Natural killer cell (primary cell): Measurements from ENCODE around the gene PIM2. TPM values are rescaled to one million over a fixed set of nuclear protein-coding genes. Genes with fewer than 3 reads are reported as not detected.

ENCODE experiments used
- ATAC-seq, 3 donors: fragments of 150-1000 bp in 2 of 3; fragments of 200-7000 bp in 1 of 3; cut with Tn5 transposase; 1 replicate in 1 of 3; 2 replicates in 2 of 3; pipeline ENCODE4 v1.10.0; 2021; ENCODE audit warnings: mild to moderate bottlenecking in 2 of 3, moderate library complexity in 2 of 3
- DNase-seq, 2 donors: peaks; one replicate each; pipeline versions ENCODE4 v3.0.0 to v3.0.0-alpha.2; 2013 to 2021; ENCODE audit warnings: mixed read lengths in 1 of 2
- H3K27ac ChIP-seq: one replicate; pipeline ENCODE4 v1.5.1; 2013; ENCODE audit warnings: mild to moderate bottlenecking, low read length
- H3K27me3 ChIP-seq: one replicate; pipeline ENCODE4 v1.6.1; 2013; ENCODE audit warnings: low read length; ENCODE audit not compliant: control insufficient read depth, insufficient read depth
- H3K36me3 ChIP-seq: one replicate; pipeline ENCODE4 v1.6.1; 2013; ENCODE audit warnings: low read length; ENCODE audit not compliant: control insufficient read depth, insufficient read depth
- H3K4me1 ChIP-seq: one replicate; pipeline ENCODE4 v1.6.1; 2013; ENCODE audit warnings: low read length; ENCODE audit not compliant: control insufficient read depth, insufficient read depth
- H3K4me3 ChIP-seq: one replicate; pipeline ENCODE4 v1.5.1; 2013; ENCODE audit warnings: low read length
- H3K9me3 ChIP-seq: one replicate; pipeline ENCODE4 v1.6.1; 2013; ENCODE audit warnings: low read length; ENCODE audit not compliant: control insufficient read depth, insufficient read depth
- H3K27ac Mint-ChIP-seq, 2 donors: one replicate each; pipeline ENCODE4 v1.8.0; 2022; ENCODE audit warnings: mild to moderate bottlenecking in 2 of 2, mixed read lengths in 2 of 2, moderate library complexity in 1 of 2
- H3K27me3 Mint-ChIP-seq, 2 donors: one replicate each; pipeline ENCODE4 v1.8.0; 2022; ENCODE audit warnings: low read depth in 2 of 2, mixed read lengths in 2 of 2
- H3K36me3 Mint-ChIP-seq: one replicate; pipeline ENCODE4 v1.8.0; 2022; ENCODE audit warnings: mixed read lengths
- H3K4me1 Mint-ChIP-seq, 2 donors: one replicate each; pipeline ENCODE4 v1.8.0; 2022; ENCODE audit warnings: mixed read lengths in 2 of 2
- H3K4me3 Mint-ChIP-seq: one replicate; pipeline ENCODE4 v1.8.0; 2022; ENCODE audit warnings: mild to moderate bottlenecking, moderate library complexity, mixed read lengths
- H3K9me3 Mint-ChIP-seq, 2 donors: one replicate each; pipeline ENCODE4 v1.8.0; 2022; ENCODE audit warnings: mixed read lengths in 2 of 2
- WGBS: methylation state at CpG from one replicate; pipeline ENCODE4 v1.1.7; 2013; ENCODE audit warnings: missing lambda C conversion rate; ENCODE audit not compliant: insufficient coverage; 5-methylcytosine and 5-hydroxymethylcytosine counted together
- intact Hi-C: fragments of 100-400 bp; cut with micrococcal nuclease; formaldehyde crosslinking; loops from one replicate; pipeline ENCODE4 v1.14.2; 2022
- total RNA-seq, 4 donors: library from RNA; stranded (reverse); fragments of 120-200 nt in 1 of 4; gene quantifications; one replicate each; pipeline versions ENCODE4 v1.2.3 to v1.2.4, GENCODE V29; 2013 to 2022
- TF ChIP-seq, protein P1 (sequence below): fragments of 200-600 bp; IDR thresholded peaks from one replicate; pipeline ENCODE4 v1.8.0; 2022; ENCODE audit warnings: antibody characterized with exemption

PIM2 gene
- total RNA-seq, 3 donors from 2014 or later (not counting 1 experiment from before 2014, with no cell fraction given) = 134 to 173 (median 150) TPM

DNA sequence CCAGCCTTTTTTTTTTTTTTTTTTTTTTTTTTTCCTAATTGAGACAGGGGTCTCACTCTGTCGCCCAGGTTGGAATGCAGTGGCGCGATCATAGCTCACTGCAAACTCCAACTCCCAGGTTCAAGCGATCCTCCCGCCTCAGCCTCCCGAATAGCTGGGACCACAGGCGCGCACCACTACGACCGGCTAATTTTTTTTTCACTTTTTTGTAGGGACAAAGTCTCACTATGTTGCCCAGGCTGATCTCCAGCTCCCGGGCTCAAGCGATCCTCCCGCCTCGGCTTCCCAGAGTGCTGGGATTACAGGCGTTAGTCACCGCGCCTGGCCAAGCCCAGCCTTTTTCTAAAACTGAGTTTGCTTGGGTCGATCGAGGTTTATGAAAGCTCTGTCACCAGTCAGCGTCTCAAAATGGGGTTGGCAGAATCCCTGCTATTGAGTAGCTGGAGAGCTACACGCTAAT is 39.8 kb upstream of the PIM2 start:
- DNase-seq (peak in 1 of 2 donors; percentile 55), ATAC-seq (no peak)
- peaks cover 36% of the 10 kb centered on the region for H3K4me1 ChIP-seq
- no peaks in the 10 kb centered on the region for H3K36me3 Mint-ChIP-seq
- H3K27ac Mint-ChIP-seq = peak overlapping the region; percentile 100
- WGBS = 0% methylated on average over 21 of the region's 21 CpGs
- intact Hi-C loops = loop anchor here (1.0 to 5.0 kb wide), 6 partner anchors 39 to 1301 kb away; partner anchors contain the start of genes GRIPAP1, HDAC6, PIM2 and PQBP1
- H3K4me1 Mint-ChIP-seq = peaks cover 18 to 41% of the 10 kb centered on the region in 2 donors
- no peaks in the 10 kb centered on the region for H3K9me3 Mint-ChIP-seq
- H3K27me3 ChIP-seq = no peaks in the 10 kb centered on the region
- peak overlapping the region; percentile 96 for H3K4me3 Mint-ChIP-seq
- H3K27ac ChIP-seq = peak overlapping the region; percentile 98
- H3K9me3 ChIP-seq = no peaks in the 10 kb centered on the region
- H3K36me3 ChIP-seq = peaks cover 20% of the 10 kb centered on the region
- TF ChIP-seq, protein P1, sequence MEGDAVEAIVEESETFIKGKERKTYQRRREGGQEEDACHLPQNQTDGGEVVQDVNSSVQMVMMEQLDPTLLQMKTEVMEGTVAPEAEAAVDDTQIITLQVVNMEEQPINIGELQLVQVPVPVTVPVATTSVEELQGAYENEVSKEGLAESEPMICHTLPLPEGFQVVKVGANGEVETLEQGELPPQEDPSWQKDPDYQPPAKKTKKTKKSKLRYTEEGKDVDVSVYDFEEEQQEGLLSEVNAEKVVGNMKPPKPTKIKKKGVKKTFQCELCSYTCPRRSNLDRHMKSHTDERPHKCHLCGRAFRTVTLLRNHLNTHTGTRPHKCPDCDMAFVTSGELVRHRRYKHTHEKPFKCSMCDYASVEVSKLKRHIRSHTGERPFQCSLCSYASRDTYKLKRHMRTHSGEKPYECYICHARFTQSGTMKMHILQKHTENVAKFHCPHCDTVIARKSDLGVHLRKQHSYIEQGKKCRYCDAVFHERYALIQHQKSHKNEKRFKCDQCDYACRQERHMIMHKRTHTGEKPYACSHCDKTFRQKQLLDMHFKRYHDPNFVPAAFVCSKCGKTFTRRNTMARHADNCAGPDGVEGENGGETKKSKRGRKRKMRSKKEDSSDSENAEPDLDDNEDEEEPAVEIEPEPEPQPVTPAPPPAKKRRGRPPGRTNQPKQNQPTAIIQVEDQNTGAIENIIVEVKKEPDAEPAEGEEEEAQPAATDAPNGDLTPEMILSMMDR = no peak
- H3K4me3 ChIP-seq = peak overlapping the region; percentile 57
- peaks cover 0 to 7% of the 10 kb centered on the region in 2 donors for H3K27me3 Mint-ChIP-seq

DNA sequence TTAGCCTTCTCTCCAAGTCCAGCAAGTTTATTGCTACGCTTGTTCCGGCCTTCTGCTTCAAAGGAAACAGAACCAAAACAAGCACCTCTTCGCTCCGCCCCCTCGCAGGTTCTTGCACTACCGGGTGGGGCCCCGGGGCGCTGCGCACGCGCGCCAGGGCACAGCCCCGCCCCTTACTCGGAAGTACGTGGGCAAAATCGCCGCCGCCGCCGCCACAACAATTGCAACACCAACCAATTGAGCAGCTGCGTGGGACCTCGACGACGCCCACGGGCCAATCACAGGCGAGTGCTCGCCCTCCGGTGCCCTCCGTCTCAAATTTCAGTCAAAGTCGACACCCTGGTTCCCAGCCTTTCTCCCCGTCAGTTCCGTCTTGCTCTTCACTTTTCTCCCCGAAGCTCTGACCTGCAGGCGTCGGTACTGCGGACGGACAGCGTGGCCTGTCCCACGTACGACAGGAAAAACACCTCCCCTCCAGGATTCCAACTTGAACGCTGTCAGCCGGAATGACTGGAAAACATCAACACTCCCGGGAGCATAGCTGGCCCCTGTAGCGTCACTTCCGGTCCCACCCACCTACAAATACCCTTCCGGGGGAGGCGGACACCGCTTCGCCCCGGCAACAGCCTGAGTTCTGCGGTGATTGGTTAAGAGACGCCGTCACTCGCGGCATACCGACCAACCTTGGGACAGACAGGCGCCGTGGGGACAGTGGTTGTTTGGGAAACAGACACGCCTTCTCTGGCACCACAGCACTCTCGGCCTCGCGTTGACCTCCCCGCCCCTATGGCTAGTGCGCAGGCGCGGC is 39.2 kb upstream of the PIM2 start:
- peak overlapping the region; percentile 96 for H3K4me3 Mint-ChIP-seq
- Histone ChIP-seq H3K36me3 (peaks cover 22% of the 10 kb centered on the region), H3K9me3 (no peaks in the 10 kb centered on the region), H3K27me3 (no peaks in the 10 kb centered on the region), H3K27ac (peak overlapping the region; percentile 98), H3K4me1 (peaks cover 42% of the 10 kb centered on the region), H3K4me3 (peak overlapping the region; percentile 57)
- H3K27me3 Mint-ChIP-seq = peaks cover 0 to 7% of the 10 kb centered on the region in 2 donors
- H3K36me3 Mint-ChIP-seq = no peaks in the 10 kb centered on the region
- TF ChIP-seq, protein P1 = no peak
- WGBS = 0% methylated on average over 56 of the region's 66 CpGs
- intact Hi-C loops = loop anchor here (1.0 to 5.0 kb wide), 7 partner anchors 21 to 1301 kb away; partner anchors contain the start of genes GRIPAP1, HDAC6, PIM2 and PQBP1
- DNase-seq = peak; percentile 88 to 97
- H3K9me3 Mint-ChIP-seq = no peaks in the 10 kb centered on the region
- ATAC-seq = peak; percentile 75 to 88 (median 79)
- peaks cover 24 to 45% of the 10 kb centered on the region in 2 donors for H3K4me1 Mint-ChIP-seq
- peak overlapping the region; percentile 100 for H3K27ac Mint-ChIP-seq

DNA sequence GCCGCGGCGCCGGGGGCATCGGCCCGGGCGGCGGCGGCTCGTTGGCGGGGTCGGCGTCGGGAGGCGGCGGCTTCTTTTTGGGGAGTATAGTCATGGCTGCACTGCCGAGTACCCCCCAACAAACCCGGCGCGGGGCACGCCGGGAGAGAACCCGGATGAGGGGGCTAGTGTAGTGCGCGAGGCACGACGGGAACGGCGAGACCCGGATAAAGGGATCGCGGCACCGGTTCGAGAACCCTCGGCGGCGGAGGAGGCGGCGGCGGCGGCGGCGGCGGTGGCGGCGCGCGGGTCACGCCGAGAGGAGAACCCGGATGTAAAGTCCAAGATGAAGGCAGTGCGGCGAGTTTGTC is 38.6 kb upstream of the PIM2 start, which contains the start of gene OTUD5:
Gene OTUD5, minus strand, starts transcription at position 131 of the 350 bp plus-strand sequence. Its CDS starts 37 bp downstream, at position 94.
- no peaks in the 10 kb centered on the region for H3K9me3 Mint-ChIP-seq
- H3K9me3 ChIP-seq = no peaks in the 10 kb centered on the region
- H3K36me3 Mint-ChIP-seq = no peaks in the 10 kb centered on the region
- H3K27me3 ChIP-seq = no peaks in the 10 kb centered on the region
- peak within 1 kb of the TSS; percentile 98 for H3K27ac ChIP-seq
- peak within 1 kb of the TSS; percentile 59 for H3K4me3 ChIP-seq
- H3K27me3 Mint-ChIP-seq = peaks cover 0 to 7% of the 10 kb centered on the region in 2 donors
- TF ChIP-seq, protein P1 = no peak
- H3K4me1 ChIP-seq = peaks cover 48% of the 10 kb centered on the region
- DNase-seq = peak; percentile 70 to 84
- H3K4me1 Mint-ChIP-seq = peaks cover 30 to 51% of the 10 kb centered on the region in 2 donors
- intact Hi-C loops = loop anchor here (2.0 to 5.0 kb wide), 4 partner anchors 21 to 1300 kb away; partner anchors contain the start of genes HDAC6, PQBP1, TIMM17B and UXT
- H3K27ac Mint-ChIP-seq = peak within 1 kb of the TSS; percentile 100
- H3K4me3 Mint-ChIP-seq = peak within 1 kb of the TSS; percentile 96
- under 1% methylated on average over 53 of the region's 53 CpGs for WGBS
- ATAC-seq = peak; percentile 36 to 61 (median 47)
- H3K36me3 ChIP-seq = peaks cover 22% of the 10 kb centered on the region
